ENCODE results near the gene UBAP1. TPM values are rescaled to one million over a fixed set of nuclear protein-coding genes. Genes with fewer than 3 reads are reported as not detected.
"Not testable (repeated sequence)": the region's sequence is repeated elsewhere in the genome, so short reads cannot be mapped to it uniquely, and the experiment has no call there.

UBAP1 gene
- polyA plus RNA-seq (ENCODE audit: insufficient read length in 3 of 3): 10 to 100 TPM; 61.2 to 65.8 (median 63.5) TPM

DNA sequence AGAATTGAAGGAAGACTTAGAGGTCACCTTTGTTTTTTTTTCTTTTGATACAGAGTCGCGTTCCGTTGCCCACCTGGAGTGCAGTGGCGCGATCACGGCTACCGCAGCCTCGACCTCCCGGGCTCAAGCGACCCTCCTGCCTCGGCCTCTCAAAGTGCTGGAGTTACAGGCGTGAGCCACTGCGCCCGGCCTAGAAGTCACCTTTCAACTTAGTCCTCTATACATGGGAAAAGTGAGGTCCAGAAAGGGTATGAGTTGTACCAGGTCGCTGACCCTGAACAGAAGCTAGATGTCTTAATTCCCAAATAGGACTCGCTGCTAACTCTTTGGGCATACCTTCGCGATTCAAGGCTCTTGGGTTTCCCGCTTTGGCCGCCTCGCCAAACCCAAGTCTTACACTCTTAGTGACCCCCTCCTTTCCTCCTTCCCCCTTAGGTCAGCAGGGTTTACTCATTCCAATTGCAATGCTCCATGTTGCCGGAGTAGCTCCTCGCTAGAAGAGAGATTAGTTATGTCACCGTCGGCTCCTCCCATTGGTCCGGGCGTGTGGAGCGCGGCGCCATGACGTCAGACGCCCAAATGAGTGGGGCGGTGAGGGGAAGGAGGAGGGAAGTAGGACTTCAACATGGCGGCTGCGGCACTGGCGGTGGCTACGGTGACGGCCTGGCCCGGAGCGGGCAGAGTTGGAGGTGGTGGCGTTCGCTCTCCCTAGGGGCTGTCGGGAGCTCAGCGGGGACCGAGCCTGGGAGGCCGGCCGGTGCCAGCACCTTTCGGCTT, at the start of gene UBAP1:
Gene UBAP1 (plus strand): TSS at position 608 of the 777 bp plus-strand sequence. CDS start 41,872 bp downstream, outside the sequence.
- peak; percentile 93 to 97 (median 94) for DNase-seq (ENCODE audit: low read depth in 3 of 3, low spot score in 2 of 3)

DNA sequence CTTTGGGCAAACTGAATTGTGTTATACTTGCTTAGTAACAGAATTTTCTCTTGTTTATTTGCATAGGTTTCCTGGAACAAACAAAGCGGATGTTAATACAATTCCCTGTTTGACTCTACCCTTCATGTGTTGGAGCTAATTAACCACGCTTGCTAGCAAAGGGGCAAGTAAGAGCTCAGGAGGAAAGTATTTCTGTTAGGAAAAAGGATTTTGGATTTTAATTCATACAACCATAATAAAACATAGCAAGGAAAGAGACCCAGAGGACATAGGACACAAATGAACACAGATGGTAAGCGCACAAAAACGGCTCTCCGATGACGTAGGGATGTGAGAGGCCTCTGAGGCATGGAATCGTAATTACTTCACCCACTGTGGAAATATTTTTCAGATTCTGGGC, 47.3 kb upstream of the UBAP1 start:
- no peak for DNase-seq (ENCODE audit: low read depth in 3 of 3, low spot score in 2 of 3)

DNA sequence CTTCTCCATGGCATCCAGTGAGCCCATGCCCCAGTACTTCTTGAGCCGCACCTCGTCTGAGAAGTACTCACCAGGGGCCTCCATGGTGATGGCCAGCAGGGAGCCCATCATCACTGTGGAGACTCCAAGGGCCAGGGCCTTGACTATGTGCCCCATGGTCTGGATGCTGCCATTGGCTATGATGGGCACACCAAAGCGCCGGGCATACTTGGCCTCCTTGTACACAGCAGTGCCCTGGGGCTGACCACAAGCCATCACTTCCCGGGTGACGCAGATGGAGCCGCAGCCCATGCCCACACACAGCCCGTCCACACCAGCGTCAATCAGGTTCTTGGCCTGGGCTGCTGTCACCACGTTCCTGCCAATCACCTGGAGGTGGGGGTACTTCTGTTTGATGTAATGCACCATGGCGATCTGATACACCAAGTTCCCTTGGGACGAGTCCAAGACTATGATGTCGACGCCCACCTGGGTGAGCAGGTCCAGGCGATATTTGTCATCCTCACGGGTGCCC, 45.4 kb upstream of the UBAP1 start:
- DNase-seq (ENCODE audit: low read depth in 3 of 3, low spot score in 2 of 3): no peak

DNA sequence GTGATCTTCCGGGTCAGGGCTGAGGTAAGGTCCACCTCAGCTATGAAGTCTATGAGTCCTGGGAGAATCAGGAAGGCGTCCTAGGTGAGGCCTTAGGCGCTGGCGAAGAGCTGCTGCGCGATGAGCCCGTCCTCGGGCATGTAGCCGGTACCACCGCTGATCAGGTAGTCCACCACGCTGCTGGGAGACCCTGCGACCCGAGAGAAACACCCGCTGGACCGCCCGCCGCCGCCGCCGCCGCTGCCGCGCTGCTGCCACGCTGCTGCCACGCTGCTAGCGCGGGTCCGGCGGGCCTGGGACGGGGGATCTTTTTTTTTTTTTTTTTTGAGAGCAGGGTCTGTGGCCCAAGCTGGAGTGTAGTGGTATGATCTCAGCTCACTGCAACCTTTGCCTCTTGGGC, 44.3 kb upstream of the UBAP1 start:
- no peak for DNase-seq (ENCODE audit: low read depth in 3 of 3, low spot score in 2 of 3)

DNA sequence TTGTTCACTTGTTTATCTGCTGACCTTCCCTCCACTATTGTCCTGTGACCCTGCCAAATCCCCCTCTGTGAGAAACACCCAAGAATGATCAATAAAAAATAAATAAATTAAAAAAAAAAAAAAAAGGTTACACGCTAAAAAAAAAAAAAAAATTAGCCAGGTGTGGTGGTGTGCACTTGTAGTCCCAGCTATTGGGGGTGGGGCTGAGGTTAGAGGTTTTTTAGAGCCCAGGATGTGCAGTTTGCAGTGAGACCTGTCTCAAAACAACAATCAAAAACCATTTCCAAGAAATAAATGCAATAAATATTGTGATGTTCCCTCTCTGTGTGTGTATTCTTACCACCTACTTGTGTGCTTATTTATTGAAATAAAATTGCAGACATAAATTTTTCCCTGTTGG, 40.2 kb upstream of the UBAP1 start:
- DNase-seq (ENCODE audit: low read depth in 3 of 3, low spot score in 2 of 3): not testable (repeated sequence)

DNA sequence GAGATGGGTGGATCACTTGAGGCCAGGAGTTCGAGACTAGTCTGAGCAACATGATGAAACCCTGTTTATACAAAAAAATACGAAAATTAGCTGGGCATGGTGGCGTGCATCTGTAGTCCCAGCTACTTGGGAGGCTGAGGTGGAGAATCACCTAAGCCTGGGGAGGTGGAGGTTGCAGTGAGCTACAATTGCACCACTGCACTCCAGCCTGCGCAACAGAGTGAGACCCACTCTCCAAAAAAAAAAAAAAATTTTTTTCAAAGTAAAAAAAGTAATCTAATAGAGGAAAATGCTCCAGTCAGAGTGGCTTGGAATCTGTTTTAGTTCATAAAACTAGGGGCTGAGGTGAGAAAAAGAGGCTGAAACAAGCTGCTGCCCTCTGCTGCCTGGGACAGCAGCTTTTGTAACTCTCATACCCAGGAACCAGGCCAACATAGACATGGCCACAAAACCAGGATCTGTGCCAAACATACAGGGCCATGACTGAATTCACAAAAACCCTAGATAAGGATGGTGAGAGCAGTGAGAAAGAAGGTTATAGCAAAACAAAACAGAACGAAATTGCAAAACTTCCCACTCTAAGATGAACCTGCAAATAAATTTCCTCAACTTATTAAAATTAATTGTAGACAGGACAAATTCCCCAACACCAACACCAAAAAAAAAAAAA, 39.2 kb upstream of the UBAP1 start:
- DNase-seq (ENCODE audit: low read depth in 3 of 3, low spot score in 2 of 3): no peak

DNA sequence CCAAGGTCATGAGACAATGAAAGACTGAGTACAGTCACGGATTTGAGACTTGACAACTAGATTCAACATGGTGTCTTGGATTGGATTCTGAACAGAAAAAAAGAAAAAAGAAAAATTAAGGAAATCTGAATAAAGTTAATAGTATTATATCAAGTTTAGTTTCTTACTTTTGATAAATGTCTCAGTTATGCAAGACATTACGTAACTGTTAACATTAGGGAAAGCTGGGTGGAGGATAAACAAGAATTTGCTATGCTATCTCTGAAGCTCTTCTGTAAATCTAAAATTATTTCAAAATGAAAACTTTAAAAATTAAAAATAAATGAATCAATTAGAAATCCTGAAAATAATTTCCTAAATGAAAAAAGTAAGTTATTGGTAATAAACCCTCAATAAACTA, 38.0 kb upstream of the UBAP1 start:
- DNase-seq (ENCODE audit: low read depth in 3 of 3, low spot score in 2 of 3): no peak

DNA sequence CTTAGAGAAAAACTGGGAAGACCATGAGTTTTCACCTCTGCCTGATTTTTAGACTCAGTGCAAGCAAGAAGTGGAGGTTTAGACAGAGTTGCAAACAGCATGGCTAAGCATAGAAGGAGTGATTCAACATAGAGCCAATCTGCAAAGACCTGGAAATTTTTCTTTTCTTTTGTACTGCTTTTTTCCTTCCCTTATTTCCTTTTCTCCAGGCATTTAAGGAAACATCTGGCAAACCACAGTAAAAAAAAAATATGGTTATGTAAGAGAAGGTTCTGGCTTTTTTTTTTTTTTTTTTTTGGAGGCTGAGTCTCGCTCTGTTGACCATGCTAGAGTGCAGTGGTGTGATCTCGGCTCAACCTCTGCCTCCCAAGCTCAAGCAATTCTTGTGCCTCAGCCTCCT, 35.7 kb upstream of the UBAP1 start:
- no peak for DNase-seq (ENCODE audit: low read depth in 3 of 3, low spot score in 2 of 3)

DNA sequence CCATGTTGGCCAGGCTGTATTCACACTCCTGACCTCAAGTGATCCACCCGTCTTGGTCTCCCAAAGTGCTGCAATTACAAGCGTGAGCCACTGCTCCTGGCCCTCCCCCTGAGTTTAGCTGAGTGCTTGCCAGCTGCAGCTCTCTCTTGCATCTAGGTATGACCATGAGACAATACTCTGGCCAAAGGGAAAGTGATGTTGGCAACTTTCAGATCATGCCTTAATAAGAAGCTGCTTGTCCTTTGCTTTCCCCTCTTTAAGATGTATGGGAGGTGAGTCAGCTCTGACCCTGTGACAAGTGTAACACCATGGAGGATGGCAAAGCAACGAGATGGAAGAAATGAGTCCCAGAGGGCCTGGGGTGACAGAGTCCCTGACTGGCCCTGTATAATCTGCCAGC, 33.7 kb upstream of the UBAP1 start:
- DNase-seq (ENCODE audit: low read depth in 3 of 3, low spot score in 2 of 3): no peak

DNA sequence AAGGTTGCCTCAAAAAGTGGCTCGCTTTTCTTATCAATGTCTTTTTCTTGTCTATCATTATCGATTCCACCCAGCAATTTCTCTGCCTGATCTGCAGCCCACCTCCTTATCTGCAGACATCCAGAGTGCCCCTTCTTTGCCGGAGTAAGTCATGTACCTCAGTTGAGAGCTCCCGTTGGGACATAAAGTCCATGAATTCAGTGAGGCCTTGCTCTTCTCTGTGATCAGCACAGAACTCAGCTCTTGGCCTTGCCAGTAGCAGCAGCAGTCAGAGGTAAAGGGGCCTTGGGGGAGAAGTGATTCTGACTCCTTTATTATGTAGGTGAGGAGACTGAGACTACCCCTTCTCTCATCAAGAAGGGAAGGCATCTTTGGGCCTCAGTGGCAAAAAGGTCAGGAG, 27.4 kb upstream of the UBAP1 start:
- DNase-seq (ENCODE audit: low read depth in 3 of 3, low spot score in 2 of 3): no peak

DNA sequence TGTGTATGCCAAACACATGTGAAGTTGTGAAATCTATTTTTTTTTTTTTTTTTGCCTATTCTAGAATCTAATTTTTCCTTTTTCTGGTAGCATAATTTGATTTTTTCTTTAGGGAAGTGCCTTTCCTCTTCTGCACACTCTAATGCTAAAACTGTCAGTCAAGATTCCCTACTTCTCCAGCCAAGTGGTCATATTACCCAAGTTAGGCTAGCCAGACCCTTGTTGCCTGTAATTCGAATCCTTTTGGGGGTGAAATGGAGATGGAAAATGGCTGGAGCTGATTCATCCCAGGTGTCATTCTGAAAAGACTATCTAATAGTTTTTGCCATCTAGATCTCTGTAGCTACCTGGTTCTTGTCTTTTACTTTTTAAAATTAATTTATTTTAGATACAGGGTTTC, 24.8 kb upstream of the UBAP1 start:
- DNase-seq (ENCODE audit: low read depth in 3 of 3, low spot score in 2 of 3): no peak

DNA sequence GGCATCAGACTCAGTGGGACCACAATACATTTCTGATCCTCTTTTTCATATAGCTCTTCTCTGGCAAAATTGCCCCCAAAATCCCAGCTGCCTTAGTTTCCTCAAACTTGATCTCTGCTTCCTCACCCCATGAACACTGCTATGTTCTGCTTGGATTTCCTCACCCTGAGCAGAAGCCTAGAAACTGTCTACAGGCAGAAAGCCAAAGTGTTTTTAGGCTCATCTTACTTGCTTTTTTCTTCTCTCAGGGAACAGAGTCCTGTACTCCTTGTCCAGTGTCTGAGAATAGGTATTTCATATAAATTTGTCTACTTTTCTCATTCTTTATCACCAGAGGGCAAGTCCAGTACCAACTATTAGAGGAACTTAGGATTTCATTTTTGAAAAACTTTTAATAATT, 21.5 kb upstream of the UBAP1 start:
- DNase-seq (ENCODE audit: low read depth in 3 of 3, low spot score in 2 of 3): no peak

DNA sequence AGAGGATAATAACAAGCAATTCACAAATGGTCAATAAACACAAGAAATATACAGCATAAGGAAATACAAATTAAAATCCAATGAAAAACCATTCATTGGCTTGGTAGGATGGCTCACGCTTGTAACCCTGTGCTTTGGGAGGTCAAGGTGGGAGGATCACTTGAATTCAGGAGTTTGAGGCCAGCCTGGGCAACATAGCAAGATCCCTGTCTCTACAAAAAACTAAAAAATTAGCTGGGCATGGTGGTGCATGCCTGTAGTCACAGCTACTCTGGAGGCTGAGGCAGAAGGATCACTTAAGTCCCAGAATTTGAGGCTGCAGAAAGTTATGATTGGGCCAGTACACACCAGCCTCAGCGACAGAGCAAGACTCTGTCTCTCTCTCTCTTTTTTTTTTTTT, 20.9 kb upstream of the UBAP1 start:
- DNase-seq (ENCODE audit: low read depth in 3 of 3, low spot score in 2 of 3): no peak

DNA sequence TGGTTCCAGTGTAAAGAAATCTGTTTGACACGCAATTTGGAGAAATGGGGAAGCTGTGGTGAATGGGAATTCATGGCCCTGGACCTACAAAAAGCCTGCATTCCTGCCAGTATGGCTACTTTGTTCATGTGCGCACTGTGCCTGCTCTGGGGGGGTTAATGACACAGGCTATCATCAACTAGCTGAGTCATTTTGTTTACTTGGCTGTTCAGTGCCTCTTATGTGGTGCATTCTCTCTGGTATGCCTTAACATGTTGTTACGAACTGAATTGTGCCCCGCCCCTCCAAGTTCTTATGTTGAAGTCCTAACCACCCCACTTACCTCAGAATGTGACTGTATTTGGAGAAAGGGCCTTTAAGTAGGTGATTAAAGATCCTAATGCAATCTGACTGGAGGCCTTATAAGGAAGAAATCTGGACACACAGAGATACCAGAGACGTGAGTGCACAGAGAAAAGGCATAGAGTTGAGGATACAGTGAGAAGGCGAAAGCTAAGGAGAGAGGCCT, 20.4 kb upstream of the UBAP1 start:
- DNase-seq (ENCODE audit: low read depth in 3 of 3, low spot score in 2 of 3): no peak

DNA sequence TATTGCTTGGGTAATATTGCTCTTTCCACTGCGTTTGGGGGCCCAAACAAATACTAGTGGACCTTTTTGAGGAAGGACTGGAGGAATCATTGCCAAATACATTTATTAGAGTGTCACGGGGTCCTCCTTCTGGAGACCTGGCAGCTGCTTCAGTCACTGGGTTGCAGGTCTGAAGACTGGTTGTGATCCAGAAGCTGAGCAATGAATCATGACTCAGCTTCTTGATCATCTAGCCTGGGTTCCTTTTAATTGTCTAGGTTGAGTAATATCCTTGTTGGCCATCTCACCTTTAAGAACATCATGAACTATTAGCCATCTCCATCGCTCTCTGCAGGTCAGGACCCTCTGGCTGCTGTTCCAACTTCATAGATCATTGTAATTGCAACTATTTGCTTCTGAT, 15.4 kb upstream of the UBAP1 start:
- no peak for DNase-seq (ENCODE audit: low read depth in 3 of 3, low spot score in 2 of 3)

DNA sequence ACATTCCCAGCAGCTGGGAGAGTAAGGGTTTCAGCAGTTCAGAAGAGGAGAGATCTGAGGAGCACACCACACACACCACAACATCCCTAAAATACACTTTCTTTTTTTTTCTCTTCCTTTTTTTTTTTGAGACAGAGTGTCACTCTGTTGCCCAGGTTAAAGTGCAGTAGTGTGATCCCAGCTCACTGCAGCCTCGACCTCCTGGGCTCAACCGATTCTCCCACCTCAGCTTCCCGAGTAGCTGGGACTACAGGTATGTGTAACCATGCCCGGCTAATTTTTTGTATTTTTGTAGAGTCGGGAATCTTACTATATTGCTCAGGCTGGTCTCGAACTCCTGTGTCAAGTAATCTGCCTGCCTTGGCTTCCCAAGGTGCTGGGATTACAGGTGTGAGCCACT, 9.7 kb upstream of the UBAP1 start:
- DNase-seq (ENCODE audit: low read depth in 3 of 3, low spot score in 2 of 3): no peak

DNA sequence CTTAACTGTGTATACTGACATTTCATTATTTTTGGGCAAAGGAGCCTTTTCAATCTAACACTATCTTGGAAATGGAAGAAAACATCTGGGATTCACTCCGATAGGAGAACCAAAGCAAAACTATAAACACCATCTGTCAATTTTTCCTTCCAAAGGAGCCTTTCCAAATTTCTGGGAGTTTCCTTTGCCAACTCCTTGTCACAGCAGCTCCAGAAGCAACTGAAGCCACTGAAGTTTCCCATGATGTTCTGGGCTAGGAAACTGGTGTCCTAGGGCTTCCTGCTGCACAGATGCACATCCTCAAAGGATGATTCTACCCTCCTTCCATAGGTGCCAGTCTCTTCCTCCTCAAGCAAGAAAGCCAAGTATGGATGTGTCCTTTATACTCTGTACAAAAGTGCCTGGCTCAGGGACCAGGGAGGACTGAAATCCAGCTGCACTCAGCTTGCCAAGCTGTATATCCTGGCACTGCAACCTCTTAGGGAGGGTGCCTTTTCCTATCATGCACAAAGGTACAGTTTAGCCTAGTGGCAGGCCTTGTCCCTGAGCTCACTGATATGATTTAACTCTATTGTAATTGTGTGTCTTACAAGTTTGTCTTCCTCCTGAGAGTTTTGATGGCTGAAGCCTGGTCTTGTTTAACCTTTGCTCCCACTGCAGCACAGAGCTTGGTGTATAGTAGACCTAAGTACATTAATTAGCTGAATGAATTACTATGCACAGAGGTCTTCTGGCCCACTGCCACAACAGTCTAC, 8.4 kb upstream of the UBAP1 start:
- DNase-seq (ENCODE audit: low read depth in 3 of 3, low spot score in 2 of 3): no peak

DNA sequence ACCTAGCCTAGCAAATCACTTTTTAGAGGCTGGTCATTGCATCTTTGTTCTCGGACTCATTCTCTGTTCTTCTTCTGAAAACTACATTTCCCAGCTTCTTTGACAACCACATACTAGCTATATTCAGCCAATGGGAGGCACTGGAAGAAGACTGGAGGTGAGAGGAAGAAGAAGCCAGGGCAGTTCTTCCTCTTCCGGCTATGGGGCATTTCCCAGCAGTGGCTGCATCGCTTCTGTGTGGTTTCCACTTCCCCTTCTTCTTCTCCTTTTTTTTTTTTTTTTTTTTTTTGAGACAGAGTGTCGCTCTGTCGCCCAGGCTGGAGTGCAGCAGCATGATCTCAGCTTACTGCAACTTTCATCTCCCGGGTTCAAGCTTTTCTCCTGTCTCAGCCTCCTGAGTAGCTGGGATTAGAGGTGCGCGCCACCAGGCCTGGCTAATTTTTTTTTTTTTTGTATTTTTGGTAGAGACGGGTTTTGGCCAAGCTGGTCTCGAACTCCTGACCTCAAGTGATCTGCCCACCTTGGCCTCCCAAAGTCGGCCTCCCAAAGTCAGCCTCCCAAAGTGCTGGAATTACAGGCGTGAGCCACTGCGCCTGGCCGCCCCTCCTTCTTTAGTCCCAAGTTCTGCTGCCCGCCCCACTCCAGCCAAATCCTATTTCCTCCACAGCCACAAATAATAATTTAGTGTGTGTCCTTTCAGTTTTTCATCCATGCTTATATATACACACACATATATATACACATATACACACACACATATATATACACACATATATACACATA, 6.9 kb upstream of the UBAP1 start:
- no peak for DNase-seq (ENCODE audit: low read depth in 3 of 3, low spot score in 2 of 3)

DNA sequence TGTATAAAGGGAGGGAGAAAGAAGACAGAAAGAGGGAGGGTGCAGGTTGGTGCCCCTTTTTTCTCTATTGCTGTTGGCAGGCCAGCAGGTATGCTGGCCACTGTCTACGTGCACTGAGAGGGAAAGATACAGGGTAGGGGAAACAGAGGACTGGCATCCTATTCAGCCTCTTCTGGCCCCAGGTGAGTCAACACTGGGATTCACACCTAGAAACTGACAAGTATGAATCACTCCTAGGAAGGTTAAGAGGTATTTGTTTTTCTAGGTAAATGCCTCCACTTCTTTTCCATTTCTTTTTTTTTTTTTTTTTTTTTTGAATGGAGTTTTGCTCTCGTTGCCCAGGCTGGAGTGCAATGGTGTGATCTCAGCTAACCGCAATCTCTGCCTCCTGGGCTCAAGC, 2.8 kb upstream of the UBAP1 start:
- DNase-seq (ENCODE audit: low read depth in 3 of 3, low spot score in 2 of 3): no peak

Measured in right renal cortex interstitium (tissue), 3 donors.